ENCODE measurements around the gene SLC9A9. TPM values are rescaled to one million over a fixed set of nuclear protein-coding genes. Genes with fewer than 3 reads are reported as not detected.

Gene SLC9A9
- total and polyA plus RNA-seq, 2 donors from 2014 or later: 3.7 to 16.5 TPM

GRCh38 chr3:143849854-143850549 is 1.7 kb upstream of the SLC9A9 start:
- no peaks in the 10 kb centered on the region for H3K27me3 ChIP-seq (ENCODE audit: control insufficient read depth, insufficient read depth, low read length)
- no peak for TF ChIP-seq CTCF (IDR thresholded peaks at IDR 0.05; ENCODE audit: borderline replicate concordance, extremely low read depth, insufficient read depth)
- peak in 1 of 5 donors; percentile 12 for DNase-seq
- H3K27ac ChIP-seq (ENCODE audit: low read depth in 2 of 2, low read length in 2 of 2): no peak overlapping the region
- H3K4me1 ChIP-seq (ENCODE audit: control insufficient read depth in 2 of 3, insufficient read depth in 2 of 3, low read depth in 1 of 3, low read length in 3 of 3): no peaks in the 10 kb centered on the region
- H3K9me3 ChIP-seq (ENCODE audit: control insufficient read depth in 2 of 3, insufficient read depth in 1 of 3, low read length in 3 of 3): no peaks in the 10 kb centered on the region
- no peaks in the 10 kb centered on the region for H3K36me3 ChIP-seq (ENCODE audit: control insufficient read depth in 2 of 3, insufficient read depth in 3 of 3, low read length in 3 of 3)
- H3K4me3 ChIP-seq (ENCODE audit: low read length in 3 of 3): no peak overlapping the region
- no peak overlapping the region for H3K9ac ChIP-seq (ENCODE audit: low read length in 3 of 3)
- intact Hi-C loops (cut with DNase I): no loop called here
- no peak for FAIRE-seq

GRCh38 chr3:143848704-143849103 is 436 bp upstream of the SLC9A9 start:
- no peak for FAIRE-seq
- Histone ChIP-seq H3K27ac (ENCODE audit: low read depth in 2 of 2, low read length in 2 of 2) (no peak overlapping the region), H3K4me3 (ENCODE audit: low read length in 3 of 3) (peak overlapping the region in 2 of 3 donors; percentile 74 to 85), H3K9me3 (ENCODE audit: control insufficient read depth in 2 of 3, insufficient read depth in 1 of 3, low read length in 3 of 3) (no peaks in the 10 kb centered on the region), H3K36me3 (ENCODE audit: control insufficient read depth in 2 of 3, insufficient read depth in 3 of 3, low read length in 3 of 3) (no peaks in the 10 kb centered on the region), H3K9ac (ENCODE audit: low read length in 3 of 3) (no peak overlapping the region), H3K27me3 (ENCODE audit: control insufficient read depth, insufficient read depth, low read length) (no peaks in the 10 kb centered on the region), H3K4me1 (ENCODE audit: control insufficient read depth in 2 of 3, insufficient read depth in 2 of 3, low read depth in 1 of 3, low read length in 3 of 3) (no peaks in the 10 kb centered on the region)
- DNase-seq: no peak
- TF ChIP-seq CTCF (IDR thresholded peaks at IDR 0.05; ENCODE audit: borderline replicate concordance, extremely low read depth, insufficient read depth): no peak
- intact Hi-C loops (cut with DNase I): no loop called here

GRCh38 chr3:143843587-143843986 is 4.7 kb downstream of the SLC9A9 start:
- intact Hi-C loops (cut with DNase I): no loop called here
- no peak for FAIRE-seq
- Histone ChIP-seq H3K9ac (ENCODE audit: low read length in 3 of 3) (no peak overlapping the region), H3K36me3 (ENCODE audit: control insufficient read depth in 2 of 3, insufficient read depth in 3 of 3, low read length in 3 of 3) (no peaks in the 10 kb centered on the region), H3K4me1 (ENCODE audit: control insufficient read depth in 2 of 3, insufficient read depth in 2 of 3, low read depth in 1 of 3, low read length in 3 of 3) (no peaks in the 10 kb centered on the region), H3K4me3 (ENCODE audit: low read length in 3 of 3) (no peak overlapping the region), H3K9me3 (ENCODE audit: control insufficient read depth in 2 of 3, insufficient read depth in 1 of 3, low read length in 3 of 3) (no peaks in the 10 kb centered on the region), H3K27ac (ENCODE audit: low read depth in 2 of 2, low read length in 2 of 2) (no peak overlapping the region), H3K27me3 (ENCODE audit: control insufficient read depth, insufficient read depth, low read length) (no peaks in the 10 kb centered on the region)
- TF ChIP-seq CTCF (IDR thresholded peaks at IDR 0.05; ENCODE audit: borderline replicate concordance, extremely low read depth, insufficient read depth): no peak
- no peak for DNase-seq

- intact Hi-C loops (cut with DNase I): no loop called here
- Histone ChIP-seq H3K27ac (ENCODE audit: low read depth in 2 of 2, low read length in 2 of 2) (no peak overlapping the region), H3K4me3 (ENCODE audit: low read length in 3 of 3) (no peak overlapping the region), H3K27me3 (ENCODE audit: control insufficient read depth, insufficient read depth, low read length) (no peaks in the 10 kb centered on the region), H3K9me3 (ENCODE audit: control insufficient read depth in 2 of 3, insufficient read depth in 1 of 3, low read length in 3 of 3) (no peaks in the 10 kb centered on the region), H3K4me1 (ENCODE audit: control insufficient read depth in 2 of 3, insufficient read depth in 2 of 3, low read depth in 1 of 3, low read length in 3 of 3) (no peaks in the 10 kb centered on the region), H3K9ac (ENCODE audit: low read length in 3 of 3) (no peak overlapping the region), H3K36me3 (ENCODE audit: control insufficient read depth in 2 of 3, insufficient read depth in 3 of 3, low read length in 3 of 3) (no peaks in the 10 kb centered on the region)
- no peak for TF ChIP-seq CTCF (IDR thresholded peaks at IDR 0.05; ENCODE audit: borderline replicate concordance, extremely low read depth, insufficient read depth)
- no peak for DNase-seq
- FAIRE-seq: no peak
These were observed 7.6 kb downstream of the SLC9A9 start for GRCh38 chr3:143840636-143841035.
